GM12872 (cell line): ENCODE data around the gene CPED1.
A peak's percentile ranks its signal among the peaks of the same experiment; 100 is the strongest.

Experiments used
- TF ChIP-seq, protein P1 (sequence below): IDR thresholded peaks from 3 replicates; pipeline ENCODE4 v1.5.1; 2011; ENCODE audit warnings: low read depth, mild to moderate bottlenecking, low read length, moderate library complexity; ENCODE audit not compliant: insufficient read depth

The CPED1 gene

GRCh38 chr7:120981888-120982615, 6.5 kb upstream of the CPED1 start:
- TF ChIP-seq, protein P1, sequence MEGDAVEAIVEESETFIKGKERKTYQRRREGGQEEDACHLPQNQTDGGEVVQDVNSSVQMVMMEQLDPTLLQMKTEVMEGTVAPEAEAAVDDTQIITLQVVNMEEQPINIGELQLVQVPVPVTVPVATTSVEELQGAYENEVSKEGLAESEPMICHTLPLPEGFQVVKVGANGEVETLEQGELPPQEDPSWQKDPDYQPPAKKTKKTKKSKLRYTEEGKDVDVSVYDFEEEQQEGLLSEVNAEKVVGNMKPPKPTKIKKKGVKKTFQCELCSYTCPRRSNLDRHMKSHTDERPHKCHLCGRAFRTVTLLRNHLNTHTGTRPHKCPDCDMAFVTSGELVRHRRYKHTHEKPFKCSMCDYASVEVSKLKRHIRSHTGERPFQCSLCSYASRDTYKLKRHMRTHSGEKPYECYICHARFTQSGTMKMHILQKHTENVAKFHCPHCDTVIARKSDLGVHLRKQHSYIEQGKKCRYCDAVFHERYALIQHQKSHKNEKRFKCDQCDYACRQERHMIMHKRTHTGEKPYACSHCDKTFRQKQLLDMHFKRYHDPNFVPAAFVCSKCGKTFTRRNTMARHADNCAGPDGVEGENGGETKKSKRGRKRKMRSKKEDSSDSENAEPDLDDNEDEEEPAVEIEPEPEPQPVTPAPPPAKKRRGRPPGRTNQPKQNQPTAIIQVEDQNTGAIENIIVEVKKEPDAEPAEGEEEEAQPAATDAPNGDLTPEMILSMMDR = no peak

GRCh38 chr7:120984406-120984805, 4.1 kb upstream of the CPED1 start:
- TF ChIP-seq, protein P1 = no peak

DNA sequence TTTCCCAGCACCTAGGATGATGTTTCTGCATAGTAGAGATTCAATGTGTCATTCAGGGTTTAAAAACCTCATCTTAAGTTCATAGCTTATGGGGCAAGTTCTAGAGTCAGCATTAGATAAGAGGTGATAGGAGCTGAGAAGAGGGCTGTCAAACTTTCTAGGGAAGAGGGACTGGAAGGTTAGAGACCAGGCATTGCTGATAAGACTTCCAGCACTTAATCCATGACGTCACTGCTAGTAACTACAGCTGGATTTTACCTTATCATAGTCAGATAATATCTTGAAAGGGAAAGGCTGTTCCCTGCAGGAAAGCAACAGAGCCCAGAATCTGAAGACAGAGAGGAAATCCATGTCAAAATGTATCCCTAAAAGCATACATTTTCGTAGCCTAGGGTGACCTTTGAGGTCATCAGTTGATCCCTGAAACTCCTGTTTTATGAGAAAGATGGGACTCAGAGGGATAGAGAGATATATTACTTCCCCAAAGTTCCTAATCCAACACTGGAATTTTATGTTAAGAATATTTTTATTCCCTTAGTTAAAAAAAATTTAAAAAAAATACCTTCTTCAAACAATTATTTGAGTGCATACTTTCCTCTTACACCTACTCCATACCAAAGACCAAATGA, 3.3 kb upstream of the CPED1 start:
- TF ChIP-seq, protein P1 = no peak

GRCh38 chr7:120985839-120986238, 2.7 kb upstream of the CPED1 start:
- TF ChIP-seq, protein P1 = no peak

DNA sequence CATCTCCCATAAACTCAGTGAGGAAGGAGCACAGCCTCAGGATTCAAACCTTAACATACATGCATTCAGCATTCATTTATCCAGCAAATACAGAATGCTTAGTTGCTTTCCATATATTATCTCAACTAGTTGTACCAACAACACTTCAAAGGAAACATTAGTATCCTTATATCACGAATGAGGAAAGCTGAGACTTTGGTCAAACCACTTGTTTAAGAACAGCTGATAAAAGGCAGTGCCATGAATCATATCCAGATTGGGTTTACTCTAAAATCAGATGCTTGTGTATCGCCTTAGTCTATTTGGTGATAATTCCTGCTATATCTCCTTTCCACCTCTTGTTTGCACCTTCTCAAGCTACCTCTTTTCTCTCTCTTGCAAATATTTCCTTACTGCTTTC, 1.9 kb upstream of the CPED1 start:
- TF ChIP-seq, protein P1 = no peak

DNA sequence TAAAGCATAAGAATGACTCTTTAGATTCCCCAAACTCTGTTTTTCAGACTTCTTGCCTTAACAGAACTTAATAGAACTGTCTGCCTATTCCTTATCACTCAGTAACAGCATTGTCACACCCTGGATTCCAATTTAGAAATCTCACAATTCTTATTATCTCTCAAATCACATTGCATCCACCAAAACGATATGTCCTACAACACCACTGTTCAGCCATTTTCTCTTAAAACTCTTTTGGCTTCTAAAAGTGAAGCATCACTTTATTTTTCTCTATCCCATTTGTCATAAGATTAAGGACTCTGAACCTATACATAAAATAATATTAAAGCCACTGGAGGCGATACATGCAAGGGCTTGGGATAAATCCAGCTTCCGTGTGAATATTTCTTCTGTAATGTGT, 1.2 kb upstream of the CPED1 start:
- TF ChIP-seq, protein P1 = no peak

- TF ChIP-seq, protein P1 = peak; percentile 95
These were observed 574 bp upstream of the CPED1 start for GRCh38 chr7:120987683-120988590.
